GM10248 (cell line): ENCODE results near the gene GABRB1.

ENCODE experiments used
- CTCF ChIA-PET: fragments of 300-600 bp; sonication (Branson Sonifier 250); formaldehyde crosslinking; extraction: SDS; loops from one replicate; lab custom pipeline; 2021; ENCODE audit warnings: antibody characterized with exemption; lab: Yijun Ruan, JAX
- POLR2A ChIA-PET: fragments of 350-650 bp; sonication (Branson Sonifier 250); formaldehyde crosslinking; extraction: SDS; loops from one replicate; lab custom pipeline; 2020; ENCODE audit warnings: antibody characterized with exemption; lab: Yijun Ruan, JAX
- DNase-seq: peaks from one replicate; pipeline ENCODE4 v3.0.0; 2012; ENCODE audit errors: extremely low spot score
- TF ChIP-seq, protein P1 (sequence below): IDR thresholded peaks from 2 replicates; pipeline ENCODE4 v1.5.1; 2012; ENCODE audit warnings: mild to moderate bottlenecking, low read depth; ENCODE audit errors: extremely low read depth, missing control alignments, control extremely low read depth

The GABRB1 gene

DNA sequence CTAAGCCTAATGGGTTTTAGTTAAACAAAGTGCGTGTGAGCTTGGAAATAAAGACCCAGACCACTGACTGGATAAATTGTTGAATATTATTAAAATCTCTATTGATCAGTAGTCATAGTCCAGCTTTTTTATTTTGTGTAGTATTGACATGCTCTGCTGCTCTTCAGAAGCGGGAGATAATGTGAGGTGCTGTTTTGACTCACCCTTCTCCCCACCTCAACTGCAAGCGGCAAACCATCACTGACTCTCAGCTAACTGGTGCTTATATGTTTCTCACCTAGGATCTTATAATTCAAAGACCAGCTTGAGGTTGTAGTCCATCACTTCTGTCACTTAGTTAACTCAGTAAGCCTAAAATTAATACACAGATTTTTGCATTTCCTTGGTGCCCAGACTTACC, 359.9 kb downstream of the GABRB1 start:
- POLR2A ChIA-PET, result no interaction called here
- peak; percentile 24 for DNase-seq
- TF ChIP-seq, protein P1, sequence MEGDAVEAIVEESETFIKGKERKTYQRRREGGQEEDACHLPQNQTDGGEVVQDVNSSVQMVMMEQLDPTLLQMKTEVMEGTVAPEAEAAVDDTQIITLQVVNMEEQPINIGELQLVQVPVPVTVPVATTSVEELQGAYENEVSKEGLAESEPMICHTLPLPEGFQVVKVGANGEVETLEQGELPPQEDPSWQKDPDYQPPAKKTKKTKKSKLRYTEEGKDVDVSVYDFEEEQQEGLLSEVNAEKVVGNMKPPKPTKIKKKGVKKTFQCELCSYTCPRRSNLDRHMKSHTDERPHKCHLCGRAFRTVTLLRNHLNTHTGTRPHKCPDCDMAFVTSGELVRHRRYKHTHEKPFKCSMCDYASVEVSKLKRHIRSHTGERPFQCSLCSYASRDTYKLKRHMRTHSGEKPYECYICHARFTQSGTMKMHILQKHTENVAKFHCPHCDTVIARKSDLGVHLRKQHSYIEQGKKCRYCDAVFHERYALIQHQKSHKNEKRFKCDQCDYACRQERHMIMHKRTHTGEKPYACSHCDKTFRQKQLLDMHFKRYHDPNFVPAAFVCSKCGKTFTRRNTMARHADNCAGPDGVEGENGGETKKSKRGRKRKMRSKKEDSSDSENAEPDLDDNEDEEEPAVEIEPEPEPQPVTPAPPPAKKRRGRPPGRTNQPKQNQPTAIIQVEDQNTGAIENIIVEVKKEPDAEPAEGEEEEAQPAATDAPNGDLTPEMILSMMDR, result no peak
- CTCF ChIA-PET, result interaction anchor here (0.9 to 1.6 kb wide), 2 partner anchors 8 to 18 kb away, joined by 3 to 5 read pairs; no protein-coding TSS in a partner anchor

DNA sequence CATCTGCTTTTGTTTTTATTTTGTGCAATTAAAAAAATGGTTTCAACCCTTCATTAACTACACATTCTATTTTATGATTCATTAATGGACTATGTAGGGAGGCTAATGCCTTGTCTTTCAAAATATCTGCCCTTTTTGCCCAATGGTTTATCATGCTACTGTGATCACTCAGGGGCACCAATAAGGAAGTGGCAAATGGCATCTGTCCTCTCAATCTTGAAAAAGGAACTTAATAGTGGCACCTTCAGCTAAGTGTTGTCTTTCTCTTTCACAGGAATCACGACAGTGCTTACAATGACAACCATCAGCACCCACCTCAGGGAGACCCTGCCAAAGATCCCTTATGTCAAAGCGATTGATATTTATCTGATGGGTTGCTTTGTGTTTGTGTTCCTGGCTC, 375.0 kb downstream of the GABRB1 start:
- ChIA-PET POLR2A (no interaction called here), CTCF (no interaction called here)

DNA sequence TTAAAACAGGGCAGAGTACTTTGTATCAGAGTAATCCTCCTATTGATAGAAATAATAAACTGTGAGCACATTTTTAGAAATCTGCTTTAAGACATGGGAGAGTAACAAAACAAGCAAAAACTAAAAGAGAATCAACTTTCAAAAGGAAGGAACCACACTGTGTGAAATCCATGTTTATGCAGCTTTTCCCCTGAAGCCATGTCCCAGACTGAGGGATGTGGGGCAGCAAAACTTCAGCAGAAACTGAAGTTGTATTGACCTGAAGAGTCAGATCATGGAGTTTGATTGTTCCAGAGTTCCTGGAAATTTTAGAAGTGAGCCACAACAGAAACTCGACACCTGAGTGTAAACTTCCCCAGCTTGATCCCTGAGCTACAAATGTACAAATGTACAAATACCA, 378.9 kb downstream of the GABRB1 start:
- POLR2A ChIA-PET, result no interaction called here
- CTCF ChIA-PET, result no interaction called here
- no peak for DNase-seq
- TF ChIP-seq, protein P1, result no peak

More for the DNA sequence above, 375.0 kb downstream of the GABRB1 start:
- TF ChIP-seq, protein P1, result no peak
- DNase-seq, result no peak

DNA sequence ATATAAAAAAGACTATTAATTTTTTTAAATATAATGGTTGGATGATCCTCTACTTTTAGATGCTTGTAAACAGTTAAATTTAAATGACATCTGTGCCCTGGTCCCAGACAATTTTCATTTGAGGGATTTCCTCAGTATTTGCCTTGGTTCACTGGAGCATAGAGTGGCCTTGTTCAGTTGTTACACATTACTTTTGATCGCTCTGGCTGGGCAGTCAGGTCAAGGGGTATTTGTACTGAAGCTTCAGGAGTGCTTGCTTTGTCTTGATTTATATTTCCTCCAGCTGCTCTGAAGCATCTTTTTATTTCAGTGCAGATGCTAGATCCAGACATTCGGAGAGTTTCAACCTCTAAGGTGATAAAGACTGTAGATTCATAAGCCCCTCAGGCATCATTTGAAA, 382.2 kb downstream of the GABRB1 start:
- CTCF ChIA-PET, result interaction anchor here (2.8 kb wide), 1 partner anchor 9 kb away, joined by 10 read pairs; no protein-coding TSS in a partner anchor

DNA sequence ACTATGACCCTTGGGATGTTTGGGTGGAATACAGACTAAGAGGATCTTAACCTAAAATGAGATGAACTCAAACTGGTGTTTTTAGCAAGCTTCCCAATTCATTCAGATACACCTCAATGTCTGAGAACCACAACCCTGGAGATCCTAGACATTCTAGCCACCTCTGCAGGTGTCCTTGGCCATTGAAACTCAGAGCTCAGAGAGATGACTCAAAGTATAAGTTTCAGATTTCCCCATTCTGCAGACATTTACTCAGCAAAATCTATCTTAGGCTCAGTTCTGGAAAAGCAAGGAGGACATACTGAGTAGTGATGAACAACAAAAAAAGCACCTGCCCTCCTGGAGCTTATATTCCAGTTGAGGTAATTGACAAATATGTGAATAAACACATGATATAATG, 384.4 kb downstream of the GABRB1 start:
- TF ChIP-seq, protein P1, result no peak
- ChIA-PET CTCF (interaction anchor here (1.0 to 2.8 kb wide), 3 partner anchors 8 to 12 kb away, joined by 3 to 10 read pairs (median 4); no protein-coding TSS in a partner anchor), POLR2A (no interaction called here)
- DNase-seq, result no peak

More for the DNA sequence above, 382.2 kb downstream of the GABRB1 start:
- no peak for DNase-seq
- TF ChIP-seq, protein P1, result no peak
- POLR2A ChIA-PET, result interaction anchor here (0.6 kb wide), 1 partner anchor 23 kb away, joined by 10 read pairs; no protein-coding TSS in a partner anchor

DNA sequence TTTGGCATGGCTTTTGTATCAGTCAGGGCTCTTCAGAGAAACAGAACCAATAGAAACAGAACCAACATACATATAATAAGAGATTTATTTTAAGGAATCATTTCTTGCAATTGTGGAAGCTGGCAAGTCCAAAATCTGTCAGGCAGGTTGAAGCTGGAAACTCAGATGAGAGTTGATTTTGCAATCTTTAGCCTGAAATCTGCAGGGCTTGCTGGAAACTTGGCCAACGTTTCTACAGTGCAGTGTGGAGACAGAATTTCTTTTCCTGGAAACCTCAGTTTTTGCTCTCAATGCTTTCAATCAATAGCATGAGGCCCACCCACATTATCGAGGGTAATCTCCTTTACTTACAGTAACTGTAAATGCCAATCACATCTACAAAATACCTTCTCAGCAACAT, 386.8 kb downstream of the GABRB1 start:
- no peak for DNase-seq
- ChIA-PET POLR2A (no interaction called here), CTCF (no interaction called here)
- TF ChIP-seq, protein P1, result no peak

DNA sequence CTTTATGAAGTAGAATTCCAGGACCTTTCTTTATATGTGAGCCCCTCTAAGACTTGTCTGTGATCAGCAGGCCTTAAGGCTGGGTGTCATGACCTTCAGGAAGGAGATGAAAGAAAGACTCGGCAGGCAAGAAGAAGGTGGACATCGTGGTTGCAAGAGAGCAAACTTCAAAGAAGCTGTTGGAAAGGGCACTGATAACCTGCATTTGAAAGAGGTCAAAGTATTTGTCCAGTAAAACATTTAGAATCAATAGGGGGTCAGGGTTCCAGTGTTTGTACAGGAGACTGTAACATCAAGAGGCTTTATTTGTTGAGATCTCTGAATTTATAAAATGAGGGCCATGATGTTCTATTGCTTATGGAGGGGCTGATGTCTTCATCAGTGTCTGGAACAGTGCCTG, 387.9 kb downstream of the GABRB1 start:
- POLR2A ChIA-PET, result no interaction called here
- CTCF ChIA-PET, result no interaction called here
- DNase-seq, result no peak

More for the DNA sequence above, 387.9 kb downstream of the GABRB1 start:
- TF ChIP-seq, protein P1, result no peak
